H9 (cell line): ENCODE data around the gene SLC10A2. TPM values are rescaled to one million over a fixed set of nuclear protein-coding genes. Genes with fewer than 3 reads are reported as not detected.

ENCODE experiments used
- DNase-seq: peaks from one replicate; pipeline ENCODE4 v3.0.0-alpha.2; 2017
- H2AFZ ChIP-seq: one replicate; pipeline ENCODE4 v1.6.1; 2013; ENCODE audit warnings: mild to moderate bottlenecking, low read length, control low read depth, moderate library complexity
- H2AK5ac ChIP-seq: 2 replicates; pipeline ENCODE4 v1.6.1; 2013; ENCODE audit warnings: low read length, control low read depth, mixed read lengths; ENCODE audit not compliant: insufficient read length
- H2BK120ac ChIP-seq: one replicate; pipeline ENCODE4 v1.6.1; 2013; ENCODE audit warnings: low read depth, mild to moderate bottlenecking, low read length, control low read depth, inconsistent platforms; ENCODE audit not compliant: poor library complexity, severe bottlenecking
- H2BK12ac ChIP-seq: 2 replicates; pipeline ENCODE4 v1.6.1; 2013; ENCODE audit warnings: low read length, control low read depth, mixed read lengths, low read depth; ENCODE audit not compliant: insufficient read length
- H2BK15ac ChIP-seq: 2 replicates; pipeline ENCODE4 v1.6.1; 2013; ENCODE audit warnings: low read depth, low read length, control low read depth
- H2BK20ac ChIP-seq: one replicate; pipeline ENCODE4 v1.6.1; 2013; ENCODE audit warnings: low read depth, mild to moderate bottlenecking, low read length, control low read depth, inconsistent platforms; ENCODE audit not compliant: poor library complexity, severe bottlenecking
- H2BK5ac ChIP-seq: 2 replicates; pipeline ENCODE4 v1.6.1; 2013; ENCODE audit warnings: low read length, control low read depth, mixed read lengths; ENCODE audit not compliant: insufficient read length
- H3K14ac ChIP-seq: 2 replicates; pipeline ENCODE4 v1.6.1; 2013; ENCODE audit warnings: low read length, control low read depth; ENCODE audit not compliant: insufficient read depth
- H3K18ac ChIP-seq: 2 replicates; pipeline ENCODE4 v1.6.1; 2013; ENCODE audit warnings: low read depth, mild to moderate bottlenecking, mixed read lengths, low read length, control low read depth; ENCODE audit not compliant: insufficient read length
- H3K23ac ChIP-seq: 2 replicates; pipeline ENCODE4 v1.6.1; 2013; ENCODE audit warnings: low read length, control low read depth, mixed read lengths, low read depth; ENCODE audit not compliant: insufficient read length
- H3K23me2 ChIP-seq: 2 replicates; pipeline ENCODE4 v1.6.1; 2013; ENCODE audit warnings: low read depth, mild to moderate bottlenecking, mixed read lengths, low read length, control low read depth; ENCODE audit not compliant: insufficient read length, poor library complexity, severe bottlenecking
- H3K27ac ChIP-seq: 2 replicates; pipeline ENCODE4 v1.5.1; 2013; ENCODE audit warnings: low read length, control low read depth, mixed read lengths, low read depth; ENCODE audit not compliant: insufficient read length
- H3K27me3 ChIP-seq: 2 replicates; pipeline ENCODE4 v1.6.1; 2013; ENCODE audit warnings: low read length, control low read depth, inconsistent platforms; ENCODE audit not compliant: insufficient read depth
- H3K4ac ChIP-seq: 2 replicates; pipeline ENCODE4 v1.6.1; 2013; ENCODE audit warnings: low read depth, mild to moderate bottlenecking, control low read depth, inconsistent platforms, low read length, moderate library complexity
- H3K4me1 ChIP-seq: 2 replicates; pipeline ENCODE4 v1.6.1; 2013; ENCODE audit warnings: low read length, control low read depth, inconsistent platforms; ENCODE audit not compliant: insufficient read depth
- H3K4me2 ChIP-seq: 2 replicates; pipeline ENCODE4 v1.6.1; 2013; ENCODE audit warnings: low read length, control low read depth, mixed read lengths; ENCODE audit not compliant: insufficient read length, insufficient read depth
- H3K56ac ChIP-seq: 2 replicates; pipeline ENCODE4 v1.6.1; 2013; ENCODE audit warnings: low read depth, mild to moderate bottlenecking, mixed read lengths, low read length, control low read depth; ENCODE audit not compliant: insufficient read length
- H3K79me1 ChIP-seq: 2 replicates; pipeline ENCODE4 v1.6.1; 2013; ENCODE audit warnings: low read depth, mild to moderate bottlenecking, moderate library complexity, low read length, control low read depth, inconsistent platforms; ENCODE audit not compliant: insufficient read depth, poor library complexity, severe bottlenecking
- H3K79me2 ChIP-seq: 2 replicates; pipeline ENCODE4 v1.6.1; 2013; ENCODE audit warnings: low read length, control low read depth, inconsistent platforms; ENCODE audit not compliant: insufficient read depth
- H3K9ac ChIP-seq: 2 replicates; pipeline ENCODE4 v1.6.1; 2013; ENCODE audit warnings: low read length, control low read depth, mixed read lengths; ENCODE audit not compliant: insufficient read length; ENCODE audit errors: extremely low read depth
- H3K9me3 ChIP-seq: one replicate; pipeline ENCODE4 v1.6.1; 2013; ENCODE audit warnings: low read depth, low read length, inconsistent platforms; ENCODE audit not compliant: control insufficient read depth
- H3T11ph ChIP-seq: one replicate; pipeline ENCODE4 v1.6.1; 2013; ENCODE audit warnings: mild to moderate bottlenecking, low read length, control low read depth, inconsistent platforms
- H4K20me1 ChIP-seq: one replicate; pipeline ENCODE4 v1.6.1; 2013; ENCODE audit not compliant: control insufficient read depth, insufficient read length, insufficient read depth
- H4K5ac ChIP-seq: 2 replicates; pipeline ENCODE4 v1.6.1; 2013; ENCODE audit warnings: low read depth, mild to moderate bottlenecking, mixed read lengths, low read length, control low read depth; ENCODE audit not compliant: insufficient read length
- H4K8ac ChIP-seq: replicated peaks from 2 replicates; pipeline ENCODE4 v1.6.1; 2013; ENCODE audit warnings: low read length, control low read depth, mixed read lengths, low read depth; ENCODE audit not compliant: insufficient read length
- H4K91ac ChIP-seq: 2 replicates; pipeline ENCODE4 v1.6.1; 2013; ENCODE audit warnings: low read depth, mild to moderate bottlenecking, moderate library complexity, mixed read lengths, low read length, control low read depth; ENCODE audit not compliant: insufficient read length
- H3K27ac Mint-ChIP-seq, 3 experiments: 2 replicates in 2 of 3; 3 replicates in 1 of 3; pipeline ENCODE4 v1.8.0; 2020 to 2021; ENCODE audit warnings: mixed read lengths in 3 of 3, mild to moderate bottlenecking in 1 of 3, moderate library complexity in 1 of 3
- H3K27me3 Mint-ChIP-seq: 2 replicates; pipeline ENCODE4 v1.8.0; 2021; ENCODE audit warnings: low read depth, mild to moderate bottlenecking, moderate library complexity, mixed read lengths
- H3K36me3 Mint-ChIP-seq, 3 experiments: 2 replicates in 2 of 3; 3 replicates in 1 of 3; pipeline ENCODE4 v1.8.0; 2020 to 2021; ENCODE audit warnings: low read depth in 3 of 3, mixed read lengths in 3 of 3; ENCODE audit not compliant: insufficient read depth in 1 of 3
- H3K4me1 Mint-ChIP-seq, 2 experiments: 2 replicates each; pipeline ENCODE4 v1.8.0; 2020; ENCODE audit warnings: mixed read lengths in 2 of 2
- H3K4me3 Mint-ChIP-seq, 2 experiments: 2 replicates in 1 of 2; 3 replicates in 1 of 2; pipeline ENCODE4 v1.8.0; 2020 to 2021; ENCODE audit warnings: mild to moderate bottlenecking in 2 of 2, mixed read lengths in 2 of 2, moderate library complexity in 1 of 2
- H3K9me3 Mint-ChIP-seq, 2 experiments: 2 replicates in 1 of 2; 3 replicates in 1 of 2; pipeline ENCODE4 v1.8.0; 2020; ENCODE audit warnings: mild to moderate bottlenecking in 2 of 2, mixed read lengths in 2 of 2, moderate library complexity in 1 of 2
- WGBS: extraction: QIAGEN DNeasy Blood & Tissue Kit; methylation state at CpG from one replicate; pipeline ENCODE4 v1.1.7; 2013; ENCODE audit warnings: missing lambda C conversion rate, low lambda C conversion rate, mixed read lengths; ENCODE audit not compliant: insufficient read length; ENCODE audit errors: extremely low coverage; 5-methylcytosine and 5-hydroxymethylcytosine counted together
- total RNA-seq: library from RNA; stranded (reverse); gene quantifications from 2 replicates; pipeline ENCODE4 v1.2.1, GENCODE V29; 2021
- TF ChIP-seq, protein P1 (sequence below): fragments of 200-600 bp; sonication (generic); conservative IDR thresholded peaks from 3 replicates; pipeline ENCODE4 v1.8.0; 2021; ENCODE audit warnings: antibody characterized with exemption, mild to moderate bottlenecking

Gene SLC10A2
- total RNA-seq, 1 experiment from 2014 or later, result not detected

- WGBS, result no CpG with 5 or more reads among the region's 1 CpG
- Histone ChIP-seq H2BK20ac (no peak overlapping the region), H4K5ac (no peak overlapping the region), H3K79me1 (no peaks in the 10 kb centered on the region), H2BK120ac (no peak overlapping the region), H3K14ac (no peak overlapping the region), H3K27ac (no peak overlapping the region), H3K56ac (no peak overlapping the region), H3K79me2 (no peaks in the 10 kb centered on the region), H4K91ac (no peak overlapping the region), H3K4me2 (no peak overlapping the region), H3K23me2 (no peaks in the 10 kb centered on the region), H2BK12ac (no peak overlapping the region), H3K9ac (no peak overlapping the region), H3K9me3 (no peaks in the 10 kb centered on the region), H2BK5ac (no peak overlapping the region), H2AFZ (no peak overlapping the region), H3K18ac (no peak overlapping the region), H3K4ac (no peak overlapping the region), H3K4me1 (peaks cover 5% of the 10 kb centered on the region; the same call in 1 of the 2 replicates), H3K23ac (no peak overlapping the region), H2BK15ac (no peak overlapping the region), H4K20me1 (no peaks in the 10 kb centered on the region), H2AK5ac (no peak overlapping the region), H3T11ph (no peak overlapping the region), H3K27me3 (no peaks in the 10 kb centered on the region), H4K8ac (no peak overlapping the region)
- Mint-ChIP-seq H3K9me3 (peaks cover 9 to 10% of the 10 kb centered on the region in 2 experiments), H3K27ac (peak overlapping the region in 2 of 3 experiments; percentile 57 to 59; a peak in 1 of 7 replicates), H3K36me3 (peaks cover 0 to 13% (median 2%) of the 10 kb centered on the region in 3 experiments; a peak in 2 of 7 replicates), H3K4me1 (peaks cover 20% of the 10 kb centered on the region in 2 experiments), H3K27me3 (no peaks in the 10 kb centered on the region), H3K4me3 (no peak overlapping the region)
- DNase-seq, result no peak
- TF ChIP-seq, protein P1, sequence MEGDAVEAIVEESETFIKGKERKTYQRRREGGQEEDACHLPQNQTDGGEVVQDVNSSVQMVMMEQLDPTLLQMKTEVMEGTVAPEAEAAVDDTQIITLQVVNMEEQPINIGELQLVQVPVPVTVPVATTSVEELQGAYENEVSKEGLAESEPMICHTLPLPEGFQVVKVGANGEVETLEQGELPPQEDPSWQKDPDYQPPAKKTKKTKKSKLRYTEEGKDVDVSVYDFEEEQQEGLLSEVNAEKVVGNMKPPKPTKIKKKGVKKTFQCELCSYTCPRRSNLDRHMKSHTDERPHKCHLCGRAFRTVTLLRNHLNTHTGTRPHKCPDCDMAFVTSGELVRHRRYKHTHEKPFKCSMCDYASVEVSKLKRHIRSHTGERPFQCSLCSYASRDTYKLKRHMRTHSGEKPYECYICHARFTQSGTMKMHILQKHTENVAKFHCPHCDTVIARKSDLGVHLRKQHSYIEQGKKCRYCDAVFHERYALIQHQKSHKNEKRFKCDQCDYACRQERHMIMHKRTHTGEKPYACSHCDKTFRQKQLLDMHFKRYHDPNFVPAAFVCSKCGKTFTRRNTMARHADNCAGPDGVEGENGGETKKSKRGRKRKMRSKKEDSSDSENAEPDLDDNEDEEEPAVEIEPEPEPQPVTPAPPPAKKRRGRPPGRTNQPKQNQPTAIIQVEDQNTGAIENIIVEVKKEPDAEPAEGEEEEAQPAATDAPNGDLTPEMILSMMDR, result no peak
Observed at GRCh38 chr13:103102482-103102881, 36.3 kb upstream of the SLC10A2 start.
